ENCODE data around the gene RING1.
A peak's percentile ranks its signal among the peaks of the same experiment; 100 is the strongest.

The RING1 gene

GRCh38 chr6:33193619-33194018, 14.7 kb upstream of the RING1 start:
- no peak for DNase-seq

GRCh38 chr6:33194431-33194979, 13.8 kb upstream of the RING1 start:
- no peak for DNase-seq

- no peak for DNase-seq
Observed at GRCh38 chr6:33195304-33196165, 12.8 kb upstream of the RING1 start.

- peak; percentile 44 for DNase-seq
Observed at GRCh38 chr6:33197431-33198048, 10.8 kb upstream of the RING1 start.

- no peak for DNase-seq
Observed at GRCh38 chr6:33198159-33198852, 10.0 kb upstream of the RING1 start.

GRCh38 chr6:33198853-33199436, 9.4 kb upstream of the RING1 start:
- DNase-seq: no peak

- no peak for DNase-seq
Observed at GRCh38 chr6:33199687-33200218, 8.5 kb upstream of the RING1 start.

- peak; percentile 96 for DNase-seq
Observed at GRCh38 chr6:33200219-33201146, 7.8 kb upstream of the RING1 start, which contains the start of the genes RXRB and SLC39A7. RXRB (minus strand) TSS chr6:33200665; CDS start chr6:33200476, 189 bp downstream. SLC39A7 (plus strand) TSS chr6:33200867; CDS start chr6:33201246, 379 bp downstream.

GRCh38 chr6:33201147-33201545, 7.2 kb upstream of the RING1 start:
- DNase-seq: no peak

GRCh38 chr6:33201935-33202334, 6.4 kb upstream of the RING1 start:
- no peak for DNase-seq

- DNase-seq: no peak
Observed at GRCh38 chr6:33202799-33203198, 5.5 kb upstream of the RING1 start.

GRCh38 chr6:33203443-33204164, 4.7 kb upstream of the RING1 start:
- no peak for DNase-seq

- no peak for DNase-seq
Observed at GRCh38 chr6:33204165-33204414, 4.2 kb upstream of the RING1 start.

- DNase-seq: peak; percentile 83
Observed at GRCh38 chr6:33204415-33205190, 3.7 kb upstream of the RING1 start, which contains the start of gene HSD17B8. HSD17B8 (plus strand) TSS chr6:33204655; CDS start chr6:33204669, 14 bp downstream.

- DNase-seq: no peak
Observed at GRCh38 chr6:33205191-33206026, 2.9 kb upstream of the RING1 start.

- DNase-seq: no peak
Observed at GRCh38 chr6:33206027-33206863, 2.1 kb upstream of the RING1 start.

GRCh38 chr6:33206864-33207551, 1.3 kb upstream of the RING1 start:
- DNase-seq: no peak

Data from NCI-H1694 (cell line).